Cardiac muscle cell (in vitro differentiated cells and primary cell): ENCODE data around the gene CCN6. TPM values are rescaled to one million over a fixed set of nuclear protein-coding genes. Genes with fewer than 3 reads are reported as not detected.

Experiments used
- DNase-seq, 2 donors: peaks; one replicate each; pipeline versions ENCODE4 v3.0.0 to v3.0.0-alpha.2; 2010 to 2017; ENCODE audit warnings: low read depth in 1 of 2, low spot score in 1 of 2
- H3K27ac ChIP-seq: fragments of 200-600 bp; sonication (generic); 2 replicates; pipeline ENCODE4 v1.5.1; 2016
- H3K27me3 ChIP-seq: fragments of 200-600 bp; sonication (generic); 2 replicates; pipeline ENCODE4 v1.6.0; 2016; ENCODE audit warnings: control low read depth
- H3K36me3 ChIP-seq: fragments of 200-600 bp; sonication (generic); 2 replicates; pipeline ENCODE4 v1.5.1; 2016; ENCODE audit warnings: control low read depth
- H3K4me1 ChIP-seq: fragments of 200-600 bp; sonication (generic); 2 replicates; pipeline ENCODE4 v1.8.1; 2017; ENCODE audit warnings: low read depth, mild to moderate bottlenecking, mixed run types
- H3K4me3 ChIP-seq: fragments of 200-600 bp; sonication (generic); 2 replicates; pipeline ENCODE4 v1.5.1; 2016; ENCODE audit warnings: mild to moderate bottlenecking
- H3K9me3 ChIP-seq: fragments of 200-600 bp; sonication (generic); 2 replicates; pipeline ENCODE4 v1.5.1; 2017; ENCODE audit warnings: low read depth, mild to moderate bottlenecking, control low read depth
- polyA plus RNA-seq: library from polyadenylated mRNA; unstranded; fragments of >200 nt; fragmentation: Nextera tagmentation; extraction: Ambion mirVana; gene quantifications from 2 replicates; pipeline ENCODE4 v1.2.1, GENCODE V29; 2016
- total RNA-seq: library from RNA; depleted of rRNA; stranded (reverse); fragments of >200 nt; gene quantifications from 2 replicates; pipeline ENCODE4 v1.2.3, GENCODE V29; 2016
- TF ChIP-seq, protein P1 (sequence below): IDR thresholded peaks from 2 replicates; pipeline ENCODE4 v1.5.1; 2012; ENCODE audit warnings: low read depth, mild to moderate bottlenecking, low read length

CCN6 gene
- total and polyA plus RNA-seq, 2 experiments from 2014 or later: 0.11 TPM; not detected in 1

GRCh38 chr6:112034616-112034995, 19.3 kb upstream of the CCN6 start:
- no peaks in the 10 kb centered on the region for H3K36me3 ChIP-seq
- no peaks in the 10 kb centered on the region for H3K9me3 ChIP-seq

GRCh38 chr6:112036088-112036637, 17.7 kb upstream of the CCN6 start:
- Histone ChIP-seq H3K4me3 (no peak overlapping the region), H3K27ac (no peak overlapping the region), H3K27me3 (peaks cover 4% of the 10 kb centered on the region), H3K4me1 (no peaks in the 10 kb centered on the region), H3K9me3 (no peaks in the 10 kb centered on the region), H3K36me3 (no peaks in the 10 kb centered on the region)
- TF ChIP-seq, protein P1, sequence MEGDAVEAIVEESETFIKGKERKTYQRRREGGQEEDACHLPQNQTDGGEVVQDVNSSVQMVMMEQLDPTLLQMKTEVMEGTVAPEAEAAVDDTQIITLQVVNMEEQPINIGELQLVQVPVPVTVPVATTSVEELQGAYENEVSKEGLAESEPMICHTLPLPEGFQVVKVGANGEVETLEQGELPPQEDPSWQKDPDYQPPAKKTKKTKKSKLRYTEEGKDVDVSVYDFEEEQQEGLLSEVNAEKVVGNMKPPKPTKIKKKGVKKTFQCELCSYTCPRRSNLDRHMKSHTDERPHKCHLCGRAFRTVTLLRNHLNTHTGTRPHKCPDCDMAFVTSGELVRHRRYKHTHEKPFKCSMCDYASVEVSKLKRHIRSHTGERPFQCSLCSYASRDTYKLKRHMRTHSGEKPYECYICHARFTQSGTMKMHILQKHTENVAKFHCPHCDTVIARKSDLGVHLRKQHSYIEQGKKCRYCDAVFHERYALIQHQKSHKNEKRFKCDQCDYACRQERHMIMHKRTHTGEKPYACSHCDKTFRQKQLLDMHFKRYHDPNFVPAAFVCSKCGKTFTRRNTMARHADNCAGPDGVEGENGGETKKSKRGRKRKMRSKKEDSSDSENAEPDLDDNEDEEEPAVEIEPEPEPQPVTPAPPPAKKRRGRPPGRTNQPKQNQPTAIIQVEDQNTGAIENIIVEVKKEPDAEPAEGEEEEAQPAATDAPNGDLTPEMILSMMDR: no peak
- DNase-seq: no peak

More at GRCh38 chr6:112034616-112034995, 19.3 kb upstream of the CCN6 start:
- Histone ChIP-seq H3K4me3 (no peak overlapping the region), H3K27ac (no peak overlapping the region), H3K4me1 (no peaks in the 10 kb centered on the region), H3K27me3 (peaks cover 4% of the 10 kb centered on the region)
- TF ChIP-seq, protein P1: no peak
- DNase-seq: no peak

GRCh38 chr6:112037783-112038216, 16.1 kb upstream of the CCN6 start:
- Histone ChIP-seq H3K27me3 (no peaks in the 10 kb centered on the region), H3K36me3 (no peaks in the 10 kb centered on the region), H3K27ac (no peak overlapping the region), H3K9me3 (no peaks in the 10 kb centered on the region), H3K4me3 (no peak overlapping the region), H3K4me1 (no peaks in the 10 kb centered on the region)
- peak in 1 of 2 donors; percentile 94 for DNase-seq
- TF ChIP-seq, protein P1: no peak

DNA sequence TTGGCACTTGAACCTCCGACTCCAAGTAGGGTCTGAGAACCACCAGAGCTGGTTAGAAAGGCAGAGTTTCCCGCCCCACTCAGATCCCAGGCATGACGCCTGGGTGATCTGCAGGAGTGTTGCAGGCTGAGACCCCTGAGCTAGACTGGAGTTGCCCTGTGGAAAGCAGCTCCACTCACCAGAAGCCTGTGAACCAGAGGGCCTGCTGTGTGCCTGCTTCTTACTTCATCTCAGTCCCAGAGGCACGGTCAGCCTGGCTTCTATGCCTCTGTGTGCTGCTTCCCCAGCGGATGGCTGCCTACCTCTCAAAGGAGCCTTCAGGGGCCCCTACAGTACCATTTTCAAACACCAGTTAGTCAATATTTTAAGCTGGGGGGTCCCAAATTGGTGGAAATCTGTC, 15.6 kb upstream of the CCN6 start:
- Histone ChIP-seq H3K9me3 (no peaks in the 10 kb centered on the region), H3K4me1 (no peaks in the 10 kb centered on the region), H3K27me3 (no peaks in the 10 kb centered on the region), H3K27ac (no peak overlapping the region), H3K36me3 (no peaks in the 10 kb centered on the region), H3K4me3 (no peak overlapping the region)
- no peak for DNase-seq
- TF ChIP-seq, protein P1: no peak

DNA sequence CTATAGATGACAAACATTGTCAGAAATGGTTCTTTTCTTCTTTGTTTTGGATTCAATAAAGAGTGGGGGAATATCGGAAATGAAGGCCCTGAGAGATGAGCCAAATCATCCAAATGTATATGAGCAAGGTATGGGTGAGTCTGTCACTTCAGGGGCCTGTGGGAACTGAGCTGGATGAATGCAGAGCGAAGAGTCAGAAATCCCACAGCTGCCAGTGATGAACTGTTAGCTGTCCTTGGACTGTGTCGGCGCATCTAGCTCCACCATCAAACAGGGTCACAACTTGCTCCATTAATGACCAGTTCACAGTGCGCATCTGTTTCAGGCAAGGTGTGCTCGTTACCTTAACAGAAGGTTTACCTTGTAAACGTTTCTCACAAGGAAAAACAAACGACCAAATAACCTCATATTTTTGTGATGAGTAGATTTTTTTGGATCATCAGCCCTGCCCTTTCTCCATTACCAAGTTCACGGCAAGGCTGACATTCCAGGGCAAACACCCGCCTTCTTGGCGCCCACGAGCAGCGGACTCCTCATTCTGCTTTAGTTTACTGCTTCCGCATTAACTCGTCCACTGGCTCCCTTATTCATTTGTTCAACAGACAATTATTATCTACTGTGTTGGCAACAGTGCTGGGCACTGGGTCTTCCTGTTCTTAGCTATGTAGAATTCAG, 15.0 kb upstream of the CCN6 start:
- H3K9me3 ChIP-seq: no peaks in the 10 kb centered on the region
- TF ChIP-seq, protein P1: no peak
- H3K27me3 ChIP-seq: no peaks in the 10 kb centered on the region
- no peak overlapping the region for H3K27ac ChIP-seq
- no peaks in the 10 kb centered on the region for H3K36me3 ChIP-seq
- DNase-seq: no peak
- H3K4me3 ChIP-seq: no peak overlapping the region
- H3K4me1 ChIP-seq: no peaks in the 10 kb centered on the region
